SK-N-SH (cell line): Measurements from ENCODE around the gene ANKRD12.

Source experiments
- EP300 ChIP-seq, 2 experiments: IDR thresholded peaks; 2 replicates each; pipeline versions ENCODE4 v1.4.0 to v1.6.1; 2012; ENCODE audit warnings: borderline replicate concordance in 1 of 2, low read depth in 1 of 2, low read length in 1 of 2
- MAX ChIP-seq: IDR thresholded peaks from 2 replicates; pipeline ENCODE4 v1.4.0; 2012; ENCODE audit warnings: low read depth
- TF ChIP-seq, protein P1 (sequence below): fragments of 200-600 bp; sonication (generic); IDR thresholded peaks from 2 replicates; pipeline ENCODE4 v1.6.1; 2017; ENCODE audit warnings: antibody characterized with exemption, mild to moderate bottlenecking, moderate library complexity

- TF ChIP-seq EP300 (IDR thresholded peaks at IDR 0.05; ENCODE audit: borderline replicate concordance in 1 of 2, low read depth in 1 of 2, low read length in 1 of 2): no peak
- TF ChIP-seq, protein P1, sequence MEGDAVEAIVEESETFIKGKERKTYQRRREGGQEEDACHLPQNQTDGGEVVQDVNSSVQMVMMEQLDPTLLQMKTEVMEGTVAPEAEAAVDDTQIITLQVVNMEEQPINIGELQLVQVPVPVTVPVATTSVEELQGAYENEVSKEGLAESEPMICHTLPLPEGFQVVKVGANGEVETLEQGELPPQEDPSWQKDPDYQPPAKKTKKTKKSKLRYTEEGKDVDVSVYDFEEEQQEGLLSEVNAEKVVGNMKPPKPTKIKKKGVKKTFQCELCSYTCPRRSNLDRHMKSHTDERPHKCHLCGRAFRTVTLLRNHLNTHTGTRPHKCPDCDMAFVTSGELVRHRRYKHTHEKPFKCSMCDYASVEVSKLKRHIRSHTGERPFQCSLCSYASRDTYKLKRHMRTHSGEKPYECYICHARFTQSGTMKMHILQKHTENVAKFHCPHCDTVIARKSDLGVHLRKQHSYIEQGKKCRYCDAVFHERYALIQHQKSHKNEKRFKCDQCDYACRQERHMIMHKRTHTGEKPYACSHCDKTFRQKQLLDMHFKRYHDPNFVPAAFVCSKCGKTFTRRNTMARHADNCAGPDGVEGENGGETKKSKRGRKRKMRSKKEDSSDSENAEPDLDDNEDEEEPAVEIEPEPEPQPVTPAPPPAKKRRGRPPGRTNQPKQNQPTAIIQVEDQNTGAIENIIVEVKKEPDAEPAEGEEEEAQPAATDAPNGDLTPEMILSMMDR: no peak
- TF ChIP-seq MAX: no peak
These were observed 56.5 kb downstream of the ANKRD12 start for GRCh38 chr18:9193031-9193430.
